ENCODE measurements around the gene PLAC8L1. TPM values are rescaled to one million over a fixed set of nuclear protein-coding genes. Genes with fewer than 3 reads are reported as not detected.

Gene PLAC8L1
- total and polyA plus RNA-seq, 2 of the 13 experiments (the other 11 are each of a cell fraction or from before 2014, with no cell fraction given): 0.44 TPM; not detected in 1

GRCh38 chr5:146151970-146152369, 46.6 kb upstream of the PLAC8L1 start:
- Histone ChIP-seq H3K27ac (ENCODE audit: extremely low read length, insufficient read depth, low read length) (no peak overlapping the region), H3K4me2 (ENCODE audit: low read depth, low read length) (no peak overlapping the region), H3K4me3 (replicated peaks in 1 of 3; ENCODE audit: insufficient read depth in 1 of 3, low read depth in 2 of 3, low read length in 3 of 3) (no peak overlapping the region), H3K9me3 (ENCODE audit: low read length) (no peaks in the 10 kb centered on the region), H3K79me2 (ENCODE audit: insufficient read depth, low read length) (no peaks in the 10 kb centered on the region), H3K27me3 (ENCODE audit: control insufficient read depth in 1 of 2, insufficient read depth in 2 of 2, low read length in 2 of 2) (no peaks in the 10 kb centered on the region), H3K9ac (ENCODE audit: insufficient read depth, low read depth, low read length) (no peak overlapping the region), H3K36me3 (replicated peaks in 1 of 2; ENCODE audit: control insufficient read depth in 1 of 2, insufficient read depth in 2 of 2, low read length in 2 of 2) (peaks cover 15 to 76% of the 10 kb centered on the region in 2 experiments), H4K20me1 (ENCODE audit: insufficient read depth, low read length) (no peaks in the 10 kb centered on the region), H2AFZ (ENCODE audit: low read length) (no peak overlapping the region), H3K4me1 (ENCODE audit: insufficient read depth, low read length) (no peaks in the 10 kb centered on the region)
- FAIRE-seq: no peak
- ChIA-PET POLR2A (no interaction called here), CTCF (ENCODE audit: low intra/inter-chr PET ratio, low total read pairs) (no interaction called here)
- no TSS peak for BruUV-seq (replicated peaks)
- DNase-seq (ENCODE audit: low spot score): no peak
- TF ChIP-seq ZNF703 (CRISPR knock-in tag; IDR thresholded peaks at IDR 0.05; ENCODE audit: borderline replicate concordance) (no peak), E2F1 (CRISPR knock-in tag; IDR thresholded peaks at IDR 0.05) (no peak), ZNF296 (CRISPR knock-in tag; conservative IDR thresholded peaks at IDR 0.05) (no peak), CCAR2 (optimal IDR thresholded peaks at IDR 0.05; ENCODE audit: low read depth, low read length) (no peak), ZNF710 (CRISPR knock-in tag; IDR thresholded peaks at IDR 0.05; ENCODE audit: borderline replicate concordance) (no peak), REL (CRISPR knock-in tag; conservative IDR thresholded peaks at IDR 0.05) (no peak), CHCHD3 (CRISPR knock-in tag; IDR thresholded peaks at IDR 0.05) (no peak), GATAD2A (CRISPR knock-in tag; IDR thresholded peaks at IDR 0.05) (no peak), ZNF552 (CRISPR knock-in tag; IDR thresholded peaks at IDR 0.05; ENCODE audit: borderline replicate concordance) (no peak), MXI1 (IDR thresholded peaks at IDR 0.05; ENCODE audit: borderline replicate concordance, low read depth, low read length) (no peak), ATF1 (CRISPR knock-in tag; IDR thresholded peaks at IDR 0.05) (no peak), POLR2G (IDR thresholded peaks at IDR 0.05; ENCODE audit: low read depth, low read length) (no peak), HCFC1 (IDR thresholded peaks at IDR 0.05; ENCODE audit: low read depth, low read length) (no peak), ISX (CRISPR knock-in tag; conservative IDR thresholded peaks at IDR 0.05) (no peak), DR1 (CRISPR knock-in tag; IDR thresholded peaks at IDR 0.05) (no peak), REPIN1 (CRISPR knock-in tag; IDR thresholded peaks at IDR 0.05; ENCODE audit: borderline replicate concordance, low read depth) (no peak), CHD2 (IDR thresholded peaks at IDR 0.05; ENCODE audit: low read depth, low read length) (no peak)
- in situ Hi-C loops (cut with HindIII; ENCODE audit: extremely low pct_ligation_motif_present, low pct_unique_long_range_greater_than_20kb) (no loop called here), intact Hi-C loops (cut with micrococcal nuclease; ENCODE audit: unreplicated experiment) (no loop called here)
- ATAC-seq: no peak
- 85% methylated on average over 3 of the region's 3 CpGs for WGBS (ENCODE audit: low lambda C conversion rate)
